Measurements from ENCODE around the gene UNC13D. TPM values are rescaled to one million over a fixed set of nuclear protein-coding genes. Genes with fewer than 3 reads are reported as not detected.
A peak's percentile ranks its signal among the peaks of the same experiment; 100 is the strongest.

UNC13D gene
- total and polyA plus RNA-seq, 9 of the 15 experiments (the other 6 are each of a cell fraction or from before 2014, with no cell fraction given), result 0.86 to 244 (median 69.2) TPM

GRCh38 chr17:75864448-75864871 is 20.3 kb upstream of the UNC13D start (continued):
- TF ChIP-seq MYBL2 (IDR thresholded peaks at IDR 0.05; ENCODE audit: low read depth), result no peak
- no peak for TF ChIP-seq MYBL2 (CRISPR knock-in tag; IDR thresholded peaks at IDR 0.05; ENCODE audit: borderline replicate concordance)
- TF ChIP-seq DIDO1 (tag; IDR thresholded peaks at IDR 0.05; ENCODE audit: low read depth), result no peak
- TF ChIP-seq MITF (IDR thresholded peaks at IDR 0.05), result no peak
- peak in 1 of 2 experiments; percentile 27; a peak in 2 of 4 replicates for TF ChIP-seq RAD21 (CRISPR knock-in tag; conservative IDR thresholded peaks at IDR 0.05 in 1 of 2, IDR thresholded peaks at IDR 0.05 in 1 of 2)
- TF ChIP-seq, protein P1, sequence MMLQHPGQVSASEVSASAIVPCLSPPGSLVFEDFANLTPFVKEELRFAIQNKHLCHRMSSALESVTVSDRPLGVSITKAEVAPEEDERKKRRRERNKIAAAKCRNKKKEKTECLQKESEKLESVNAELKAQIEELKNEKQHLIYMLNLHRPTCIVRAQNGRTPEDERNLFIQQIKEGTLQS (IDR thresholded peaks at IDR 0.05), result no peak
- TF ChIP-seq, protein P1 (CRISPR knock-in tag; conservative IDR thresholded peaks at IDR 0.05), result no peak
- no peak for TF ChIP-seq SMARCA4 (IDR thresholded peaks at IDR 0.05)
- TF ChIP-seq ZNF280B (CRISPR knock-in tag; IDR thresholded peaks at IDR 0.05), result no peak
- no peak for TF ChIP-seq TCF7 (IDR thresholded peaks at IDR 0.05; ENCODE audit: borderline replicate concordance)
- no peak for TF ChIP-seq JUN (IDR thresholded peaks at IDR 0.05; ENCODE audit: borderline replicate concordance, low read depth, low read length)
- TF ChIP-seq JUN (CRISPR knock-in tag; IDR thresholded peaks at IDR 0.05; ENCODE audit: borderline replicate concordance), result no peak
- TF ChIP-seq ZNF766 (CRISPR knock-in tag; conservative IDR thresholded peaks at IDR 0.05), result peak; percentile 30; the same call in 1 of the 2 replicates
- TF ChIP-seq POLR2AphosphoS5 (IDR thresholded peaks at IDR 0.05; ENCODE audit: control insufficient read depth, insufficient read depth, low read depth, low read length), result no peak
- TF ChIP-seq HDAC8 (tag; IDR thresholded peaks at IDR 0.05), result no peak
- TF ChIP-seq, protein P2, sequence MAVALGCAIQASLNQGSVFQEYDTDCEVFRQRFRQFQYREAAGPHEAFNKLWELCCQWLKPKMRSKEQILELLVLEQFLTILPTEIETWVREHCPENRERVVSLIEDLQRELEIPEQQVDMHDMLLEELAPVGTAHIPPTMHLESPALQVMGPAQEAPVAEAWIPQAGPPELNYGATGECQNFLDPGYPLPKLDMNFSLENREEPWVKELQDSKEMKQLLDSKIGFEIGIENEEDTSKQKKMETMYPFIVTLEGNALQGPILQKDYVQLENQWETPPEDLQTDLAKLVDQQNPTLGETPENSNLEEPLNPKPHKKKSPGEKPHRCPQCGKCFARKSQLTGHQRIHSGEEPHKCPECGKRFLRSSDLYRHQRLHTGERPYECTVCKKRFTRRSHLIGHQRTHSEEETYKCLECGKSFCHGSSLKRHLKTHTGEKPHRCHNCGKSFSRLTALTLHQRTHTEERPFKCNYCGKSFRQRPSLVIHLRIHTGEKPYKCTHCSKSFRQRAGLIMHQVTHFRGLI (CRISPR knock-in tag; IDR thresholded peaks at IDR 0.05), result no peak
- TF ChIP-seq, protein P3, sequence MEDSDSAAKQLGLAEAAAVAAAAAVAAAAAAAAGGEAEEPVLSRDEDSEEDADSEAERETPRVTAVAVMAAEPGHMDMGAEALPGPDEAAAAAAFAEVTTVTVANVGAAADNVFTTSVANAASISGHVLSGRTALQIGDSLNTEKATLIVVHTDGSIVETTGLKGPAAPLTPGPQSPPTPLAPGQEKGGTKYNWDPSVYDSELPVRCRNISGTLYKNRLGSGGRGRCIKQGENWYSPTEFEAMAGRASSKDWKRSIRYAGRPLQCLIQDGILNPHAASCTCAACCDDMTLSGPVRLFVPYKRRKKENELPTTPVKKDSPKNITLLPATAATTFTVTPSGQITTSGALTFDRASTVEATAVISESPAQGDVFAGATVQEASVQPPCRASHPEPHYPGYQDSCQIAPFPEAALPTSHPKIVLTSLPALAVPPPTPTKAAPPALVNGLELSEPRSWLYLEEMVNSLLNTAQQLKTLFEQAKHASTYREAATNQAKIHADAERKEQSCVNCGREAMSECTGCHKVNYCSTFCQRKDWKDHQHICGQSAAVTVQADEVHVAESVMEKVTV (CRISPR knock-in tag; IDR thresholded peaks at IDR 0.05), result no peak
